Measurements from ENCODE around the gene KCNK16. TPM values are rescaled to one million over a fixed set of nuclear protein-coding genes. Genes with fewer than 3 reads are reported as not detected.

The KCNK16 gene
- total and polyA plus RNA-seq, 2 of the 13 experiments (the other 11 are each of a cell fraction or from before 2014, with no cell fraction given) = not detected

- no peak for TF ChIP-seq CTCF (CRISPR knock-in tag; IDR thresholded peaks at IDR 0.05)
- 0 out of 2 replicates have a peak, but pooled peaks have one; percentile 51 for TF ChIP-seq ZBTB25 (CRISPR knock-in tag; IDR thresholded peaks at IDR 0.05)
- no peak for TF ChIP-seq GRHL1 (CRISPR knock-in tag; conservative IDR thresholded peaks at IDR 0.05)
- no peak for TF ChIP-seq FOXC1 (CRISPR knock-in tag; IDR thresholded peaks at IDR 0.05; ENCODE audit: borderline replicate concordance)
- no peak for TF ChIP-seq ZNF432 (CRISPR knock-in tag; IDR thresholded peaks at IDR 0.05; ENCODE audit: borderline replicate concordance)
- TF ChIP-seq U2AF2 (IDR thresholded peaks at IDR 0.05; ENCODE audit: low read depth, low read length) = no peak
- TF ChIP-seq MED13 (CRISPR knock-in tag; IDR thresholded peaks at IDR 0.05) = no peak
- TF ChIP-seq ZNF790 (CRISPR knock-in tag; IDR thresholded peaks at IDR 0.05; ENCODE audit: borderline replicate concordance) = no peak
- TF ChIP-seq FOXA1 (IDR thresholded peaks at IDR 0.05) = no peak
- peak; percentile 89 for TF ChIP-seq FOXA1 (CRISPR knock-in tag; IDR thresholded peaks at IDR 0.05)
- TF ChIP-seq ZNF205 (CRISPR knock-in tag; IDR thresholded peaks at IDR 0.05) = no peak
- TF ChIP-seq SMAD3 (CRISPR knock-in tag; IDR thresholded peaks at IDR 0.05) = no peak
- TF ChIP-seq HNF4A (CRISPR knock-in tag; IDR thresholded peaks at IDR 0.05) = peak; percentile 86
- no peak for TF ChIP-seq HDAC6 (IDR thresholded peaks at IDR 0.05; ENCODE audit: low read depth, low read length)
- TF ChIP-seq AHR (CRISPR knock-in tag; IDR thresholded peaks at IDR 0.05) = no peak
- no peak for TF ChIP-seq CERS6 (CRISPR knock-in tag; IDR thresholded peaks at IDR 0.05)
- no peak for TF ChIP-seq SRF (IDR thresholded peaks at IDR 0.05; ENCODE audit: low read depth, low read length)
- TF ChIP-seq PHF8 (CRISPR knock-in tag; IDR thresholded peaks at IDR 0.05) = no peak
- TF ChIP-seq ZNF33A (CRISPR knock-in tag; IDR thresholded peaks at IDR 0.05; ENCODE audit: borderline replicate concordance) = no peak
- TF ChIP-seq ZKSCAN1 (IDR thresholded peaks at IDR 0.05; ENCODE audit: low read length) = no peak
- TF ChIP-seq SAP130 (CRISPR knock-in tag; IDR thresholded peaks at IDR 0.05; ENCODE audit: low read depth) = no peak
- no peak for TF ChIP-seq ATRX (CRISPR knock-in tag; IDR thresholded peaks at IDR 0.05; ENCODE audit: borderline replicate concordance)
- no peak for TF ChIP-seq RARG (CRISPR knock-in tag; IDR thresholded peaks at IDR 0.05; ENCODE audit: low read depth)
- TF ChIP-seq SOX5 (CRISPR knock-in tag; IDR thresholded peaks at IDR 0.05; ENCODE audit: borderline replicate concordance) = no peak
- no peak for TF ChIP-seq ZFP91 (CRISPR knock-in tag; IDR thresholded peaks at IDR 0.05; ENCODE audit: borderline replicate concordance)
- no peak for TF ChIP-seq KDM2A (CRISPR knock-in tag; IDR thresholded peaks at IDR 0.05; ENCODE audit: borderline replicate concordance, low read depth)
These were observed 24.4 kb downstream of the KCNK16 start (continued) for GRCh38 chr6:39298061-39298460.

All from HepG2 (cell line).